GM12878 (cell line): ENCODE data around the gene STXBP4. TPM values are rescaled to one million over a fixed set of nuclear protein-coding genes. Genes with fewer than 3 reads are reported as not detected.

ENCODE experiments used
- ATAC-seq: fragments of 200-7000 bp; cut with Tn5 transposase; 3 replicates; pipeline ENCODE4 v1.9.1; 2020; ENCODE audit warnings: mild to moderate bottlenecking, moderate library complexity
- BruUV-seq: library from RNA; stranded (reverse); fragments of 400-500 nt; replicated peaks from 2 replicates; lab custom pipeline; 2021; lab: Mats Ljungman, UMichigan
- CTCF ChIA-PET: fragments of 300-600 bp; sonication (Branson Sonifier 250); formaldehyde crosslinking; extraction: SDS; loops from one replicate; lab custom pipeline; 2021; ENCODE audit warnings: inconsistent platforms; lab: Yijun Ruan, JAX
- POLR2A ChIA-PET: fragments of 350-600 bp; formaldehyde crosslinking; extraction: SDS; loops from one replicate; lab custom pipeline; 2021; ENCODE audit warnings: inconsistent platforms; lab: Charles Lee
- RAD21 ChIA-PET: fragments of 300-600 bp; sonication (Branson Sonifier 250); formaldehyde crosslinking; loops from one replicate; lab custom pipeline; 2023; ENCODE audit warnings: antibody characterized with exemption; ENCODE audit not compliant: unreplicated experiment; lab: Charles Lee
- SMC1A ChIA-PET: fragments of 300-600 bp; sonication (Branson Sonifier 250); formaldehyde crosslinking; loops from one replicate; lab custom pipeline; 2023; ENCODE audit not compliant: unreplicated experiment, uncharacterized antibody; lab: Charles Lee
- DNase-seq: peaks from one replicate; pipeline ENCODE4 v3.0.0-alpha.2; 2011; ENCODE audit warnings: low read depth, low spot score
- FAIRE-seq: peaks from 3 replicates; lab custom pipeline; 2011; peaks lifted over from hg19 to GRCh38; lab: Jason Lieb, UNC
- H2AFZ ChIP-seq: 2 replicates; pipeline ENCODE4 v1.6.0; 2011; ENCODE audit warnings: low read depth, low read length, control low read depth; ENCODE audit not compliant: control insufficient read depth
- H3K27ac ChIP-seq: 2 replicates; pipeline ENCODE4 v1.5.1; 2011; ENCODE audit warnings: control low read depth; ENCODE audit not compliant: control insufficient read depth, insufficient read depth
- H3K27me3 ChIP-seq, 2 experiments: replicated peaks in 1 of 2; 2 replicates each; pipeline versions ENCODE4 v1.6.0 to v1.6.1; 2011; ENCODE audit warnings: low read length in 1 of 2; ENCODE audit not compliant: control insufficient read depth in 2 of 2, insufficient read depth in 2 of 2
- H3K36me3 ChIP-seq, 2 experiments: 2 replicates each; pipeline ENCODE4 v1.5.1; 2011; ENCODE audit warnings: low read length in 1 of 2; ENCODE audit not compliant: control insufficient read depth in 2 of 2, insufficient read depth in 2 of 2
- H3K4me1 ChIP-seq: 2 replicates; pipeline ENCODE4 v1.6.1; 2011; ENCODE audit warnings: mild to moderate bottlenecking, low read length, moderate library complexity, mixed read lengths; ENCODE audit not compliant: control insufficient read depth, insufficient read depth
- H3K4me2 ChIP-seq: 2 replicates; pipeline ENCODE4 v1.6.0; 2011; ENCODE audit warnings: control low read depth; ENCODE audit not compliant: control insufficient read depth, insufficient read depth
- H3K4me3 ChIP-seq: fragments of 200-600 bp; sonication (generic); 2 replicates; pipeline ENCODE4 v1.5.1; 2016
- H3K79me2 ChIP-seq: 2 replicates; pipeline ENCODE4 v1.6.0; 2011; ENCODE audit warnings: low read length; ENCODE audit not compliant: control insufficient read depth, insufficient read depth
- H3K9ac ChIP-seq: 2 replicates; pipeline ENCODE4 v1.8.0; 2011; ENCODE audit warnings: low read length, control low read depth, mixed read lengths; ENCODE audit not compliant: control insufficient read depth, insufficient read depth
- H3K9me3 ChIP-seq: replicated peaks from 3 replicates; pipeline ENCODE4 v1.5.1; 2011; ENCODE audit warnings: mild to moderate bottlenecking, low read length; ENCODE audit not compliant: control insufficient read depth, insufficient read depth
- H4K20me1 ChIP-seq: 2 replicates; pipeline ENCODE4 v1.6.0; 2011; ENCODE audit not compliant: control insufficient read depth, insufficient read depth
- EP300 ChIP-seq, 2 experiments: fragments of 150-350 bp in 1 of 2; IDR thresholded peaks; 2 replicates each; pipeline ENCODE4 v1.6.1; 2011 to 2012; ENCODE audit warnings: low read depth in 2 of 2, low read length in 2 of 2, borderline replicate concordance in 1 of 2, improper control_type of control experiment in 1 of 2, inconsistent platforms in 1 of 2; ENCODE audit not compliant: control insufficient read depth in 1 of 2
- PBX3 ChIP-seq: IDR thresholded peaks from 2 replicates; pipeline ENCODE4 v1.6.1; 2011; ENCODE audit warnings: mild to moderate bottlenecking, low read depth, low read length, moderate library complexity; ENCODE audit not compliant: insufficient replicate concordance
- PKNOX1 ChIP-seq: fragments of 450-650 bp; IDR thresholded peaks from 2 replicates; pipeline ENCODE4 v1.6.1; 2016; ENCODE audit warnings: mild to moderate bottlenecking
- RELB ChIP-seq: fragments of 450-650 bp; IDR thresholded peaks from 2 replicates; pipeline ENCODE4 v1.6.1; 2017; ENCODE audit warnings: low read depth, mild to moderate bottlenecking, moderate library complexity
- RUNX3 ChIP-seq: IDR thresholded peaks from 2 replicates; pipeline ENCODE4 v1.6.1; 2012; ENCODE audit warnings: low read length, inconsistent platforms
- TBL1XR1 ChIP-seq: IDR thresholded peaks from 2 replicates; pipeline ENCODE4 v1.6.1; 2012; ENCODE audit warnings: low read depth, low read length, improper control_type of control experiment
- WGBS: methylation state at CpG from one replicate; pipeline ENCODE4 v1.1.6; 2016; ENCODE audit warnings: low lambda C conversion rate; ENCODE audit not compliant: insufficient replicate concordance, insufficient coverage; ENCODE audit errors: missing lambda C conversion rate; 5-methylcytosine and 5-hydroxymethylcytosine counted together
- in situ Hi-C: fragments of 300-500 bp; cut with MboI; formaldehyde crosslinking; loops from 9 replicates; pipeline ENCODE4 v1.14.3; 2018; ENCODE audit warnings: mixed read lengths
- intact Hi-C: fragments of 100-400 bp; cut with micrococcal nuclease; formaldehyde crosslinking; loops from one replicate; pipeline ENCODE4 v1.14.2; 2022; ENCODE audit not compliant: unreplicated experiment
- polyA plus RNA-seq, 11 experiments: library from polyadenylated mRNA; depleted of rRNA in 4 of 11; unstranded in 6 of 11; stranded (reverse) in 5 of 11; fragments of >200 nt; fragmentation: Nextera tagmentation in 4 of 11; fragmentation: Illumina TruSeq in 1 of 11; extraction: Ambion mirVana in 4 of 11; extraction: Trizol in 1 of 11; gene quantifications; 1 replicate in 1 of 11; 2 replicates in 10 of 11; pipeline versions ENCODE4 v1.2.1 to v1.2.3, GENCODE V29; 2011 to 2016; ENCODE audit warnings: inconsistent platforms in 2 of 11, missing spikeins in 2 of 11, low read depth in 1 of 11
- total RNA-seq, 4 experiments: library from RNA; depleted of rRNA in 3 of 4; stranded (reverse); fragments of >200 nt in 3 of 4; fragmentation: Illumina TruSeq in 1 of 4; extraction: Trizol in 1 of 4; gene quantifications; 2 replicates each; pipeline versions ENCODE4 v1.2.1 to v1.2.3, GENCODE V29; 2013 to 2021

STXBP4 gene
- total and polyA plus RNA-seq, 10 of the 15 experiments (the other 5 are each of a cell fraction or from before 2014, with no cell fraction given), result 4.3 to 11.0 (median 6.7) TPM

GRCh38 chr17:55037828-55038227 lies 69.3 kb downstream of the STXBP4 start:
- 3% methylated on average over 1 of the region's 1 CpG for WGBS
- intact Hi-C loops, result no loop called here

More at GRCh38 chr17:55037828-55038227, 69.3 kb downstream of the STXBP4 start:
- Histone ChIP-seq H3K9me3 (no peaks in the 10 kb centered on the region), H3K4me1 (no peaks in the 10 kb centered on the region), H2AFZ (no peak overlapping the region), H3K36me3 (no peaks in the 10 kb centered on the region), H3K27me3 (no peaks in the 10 kb centered on the region), H3K4me2 (no peak overlapping the region), H4K20me1 (no peaks in the 10 kb centered on the region), H3K4me3 (no peak overlapping the region), H3K79me2 (no peaks in the 10 kb centered on the region), H3K27ac (no peak overlapping the region), H3K9ac (no peak overlapping the region)
- DNase-seq, result peak; percentile 32
- SMC1A ChIA-PET, result no interaction called here
- RAD21 ChIA-PET, result no interaction called here
- TF ChIP-seq PKNOX1 (peak; percentile 87), PBX3 (peak; percentile 69), RELB (peak; percentile 88), EP300 (IDR thresholded peaks at IDR 0.05; ENCODE audit: borderline replicate concordance in 1 of 2, control insufficient read depth in 1 of 2, low read depth in 2 of 2, low read length in 2 of 2) (0 out of 4 replicates have a peak, but pooled peaks of 1 of the 2 experiments have one; percentile 43), TBL1XR1 (no peak), RUNX3 (0 out of 2 replicates have a peak, but pooled peaks have one; percentile 20)
- in situ Hi-C loops, result no loop called here
- POLR2A ChIA-PET, result no interaction called here
- peak; percentile 90 for FAIRE-seq
- CTCF ChIA-PET, result no interaction called here
- peak; percentile 100 for ATAC-seq
- BruUV-seq, result no TSS peak
